ENCODE data around the gene TMPRSS13.
"Not testable (repeated sequence)": the region's sequence is repeated elsewhere in the genome, so short reads cannot be mapped to it uniquely, and the experiment has no call there.

TMPRSS13 gene

GRCh38 chr11:117930668-117931330 is 1.6 kb upstream of the TMPRSS13 start:
- no peak for DNase-seq (ENCODE audit: low spot score)

GRCh38 chr11:117929916-117930570 is 841 bp upstream of the TMPRSS13 start:
- DNase-seq (ENCODE audit: low spot score) = no peak

GRCh38 chr11:117928446-117929141 is 608 bp downstream of the TMPRSS13 start:
- no peak for DNase-seq (ENCODE audit: low spot score)

- no peak for DNase-seq (ENCODE audit: low spot score)
Observed at GRCh38 chr11:117927926-117928325, 1.3 kb downstream of the TMPRSS13 start.

- DNase-seq (ENCODE audit: low spot score) = not testable (repeated sequence)
Observed at GRCh38 chr11:117926166-117926565, 3.0 kb downstream of the TMPRSS13 start.

GRCh38 chr11:117925198-117925925 is 3.8 kb downstream of the TMPRSS13 start:
- no peak for DNase-seq (ENCODE audit: low spot score)

GRCh38 chr11:117924631-117925170 is 4.5 kb downstream of the TMPRSS13 start:
- no peak for DNase-seq (ENCODE audit: low spot score)

GRCh38 chr11:117923773-117924172 is 5.4 kb downstream of the TMPRSS13 start:
- no peak for DNase-seq (ENCODE audit: low spot score)

GRCh38 chr11:117923275-117923674 is 5.9 kb downstream of the TMPRSS13 start:
- no peak for DNase-seq (ENCODE audit: low spot score)

GRCh38 chr11:117921893-117922292 is 7.3 kb downstream of the TMPRSS13 start:
- no peak for DNase-seq (ENCODE audit: low spot score)

GRCh38 chr11:117921456-117921855 is 7.7 kb downstream of the TMPRSS13 start:
- no peak for DNase-seq (ENCODE audit: low spot score)

- no peak for DNase-seq (ENCODE audit: low spot score)
Observed at GRCh38 chr11:117919781-117920221, 9.4 kb downstream of the TMPRSS13 start.

- no peak for DNase-seq (ENCODE audit: low spot score)
Observed at GRCh38 chr11:117919341-117919740, 9.9 kb downstream of the TMPRSS13 start.

GRCh38 chr11:117918366-117919255 is 10.6 kb downstream of the TMPRSS13 start:
- DNase-seq (ENCODE audit: low spot score) = no peak

GRCh38 chr11:117917591-117918151 is 11.5 kb downstream of the TMPRSS13 start:
- DNase-seq (ENCODE audit: low spot score) = no peak

GRCh38 chr11:117916956-117917355 is 12.2 kb downstream of the TMPRSS13 start:
- DNase-seq (ENCODE audit: low spot score) = no peak

- no peak for DNase-seq (ENCODE audit: low spot score)
Observed at GRCh38 chr11:117915672-117916235, 13.4 kb downstream of the TMPRSS13 start.

- no peak for DNase-seq (ENCODE audit: low spot score)
Observed at GRCh38 chr11:117914991-117915618, 14.1 kb downstream of the TMPRSS13 start.

GRCh38 chr11:117914398-117914761 is 14.8 kb downstream of the TMPRSS13 start:
- DNase-seq (ENCODE audit: low spot score) = no peak
